ENCODE results near the gene RSPO3. TPM values are rescaled to one million over a fixed set of nuclear protein-coding genes. Genes with fewer than 3 reads are reported as not detected.
"Not testable (repeated sequence)": the region's sequence is repeated elsewhere in the genome, so short reads cannot be mapped to it uniquely, and the experiment has no call there.

Gene RSPO3
- total RNA-seq, 2 experiments from 2014 or later = not detected

DNA sequence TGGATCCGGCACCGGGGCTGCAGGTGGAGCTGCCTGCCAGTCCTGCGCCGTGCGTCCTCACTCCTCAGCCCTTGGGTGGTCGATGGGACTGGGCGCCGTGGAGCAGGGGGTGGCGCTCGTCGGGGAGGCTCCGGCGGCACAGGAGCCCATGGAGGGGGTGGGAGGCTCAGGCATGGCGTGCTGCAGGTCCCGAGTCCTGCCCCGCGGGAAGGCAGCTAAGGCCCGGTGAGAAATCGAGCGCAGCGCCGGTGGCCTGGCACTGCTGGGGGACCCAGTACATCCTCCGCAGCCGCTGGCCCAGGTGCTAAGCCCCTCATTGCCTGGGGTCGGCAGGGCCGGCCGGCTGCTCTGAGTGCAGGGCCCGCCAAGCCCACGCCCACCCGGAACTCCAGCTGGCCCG, 96.1 kb downstream of the RSPO3 start:
- BruUV-seq (replicated peaks); H3K4me3 ChIP-seq (ENCODE audit: low read depth, low read length, poor library complexity, severe bottlenecking); H3K4me2 ChIP-seq (ENCODE audit: low read length); POLR2A ChIA-PET; CTCF ChIA-PET (ENCODE audit: unreplicated experiment); H2AFZ ChIP-seq (ENCODE audit: low read length); H3K4me1 ChIP-seq (ENCODE audit: insufficient read depth, low read length, poor library complexity, severe bottlenecking); H3K9me3 ChIP-seq (ENCODE audit: low read length); H3K79me2 ChIP-seq (ENCODE audit: insufficient read depth, low read depth, low read length); H3K9me2 ChIP-seq (ENCODE audit: insufficient read depth, low read length); intact Hi-C loops (cut with micrococcal nuclease; ENCODE audit: unreplicated experiment); DNase-seq (ENCODE audit: low spot score); H4K20me1 ChIP-seq (ENCODE audit: insufficient read depth, low read length); H3K36me3 ChIP-seq (ENCODE audit: insufficient read depth, low read length); H3K27ac ChIP-seq (ENCODE audit: low read depth, low read length, poor library complexity, severe bottlenecking): not testable (repeated sequence)

DNA sequence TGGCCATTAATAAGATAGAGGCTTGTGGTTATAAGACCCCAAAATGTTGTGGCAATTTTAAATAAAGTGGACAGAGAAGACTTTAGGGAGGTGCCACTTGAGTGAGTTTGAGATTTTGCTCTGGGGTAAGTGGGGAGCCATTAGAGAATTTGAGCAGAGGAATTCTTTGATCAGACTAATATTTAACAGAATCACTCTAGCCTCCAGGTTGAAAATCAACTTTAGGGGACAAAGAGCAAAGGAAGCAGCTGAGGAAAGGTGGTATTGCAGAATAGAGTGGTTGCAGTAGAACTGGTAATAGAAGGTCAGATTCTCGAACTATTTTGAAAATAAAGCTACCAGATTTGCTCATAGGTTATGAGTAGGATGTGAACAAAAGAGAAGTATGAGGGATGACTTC, 97.5 kb downstream of the RSPO3 start:
- H3K4me3 ChIP-seq (ENCODE audit: low read depth, low read length, poor library complexity, severe bottlenecking) = no peak overlapping the region
- CTCF ChIA-PET (ENCODE audit: unreplicated experiment) = no interaction called here
- no TSS peak for BruUV-seq (replicated peaks)
- no peaks in the 10 kb centered on the region for H3K9me3 ChIP-seq (ENCODE audit: low read length)
- POLR2A ChIA-PET = no interaction called here
- intact Hi-C loops (cut with micrococcal nuclease; ENCODE audit: unreplicated experiment) = no loop called here
- H2AFZ ChIP-seq (ENCODE audit: low read length) = no peak overlapping the region
- H4K20me1 ChIP-seq (ENCODE audit: insufficient read depth, low read length) = no peaks in the 10 kb centered on the region
- H3K4me1 ChIP-seq (ENCODE audit: insufficient read depth, low read length, poor library complexity, severe bottlenecking) = no peaks in the 10 kb centered on the region
- TF ChIP-seq, protein P1, sequence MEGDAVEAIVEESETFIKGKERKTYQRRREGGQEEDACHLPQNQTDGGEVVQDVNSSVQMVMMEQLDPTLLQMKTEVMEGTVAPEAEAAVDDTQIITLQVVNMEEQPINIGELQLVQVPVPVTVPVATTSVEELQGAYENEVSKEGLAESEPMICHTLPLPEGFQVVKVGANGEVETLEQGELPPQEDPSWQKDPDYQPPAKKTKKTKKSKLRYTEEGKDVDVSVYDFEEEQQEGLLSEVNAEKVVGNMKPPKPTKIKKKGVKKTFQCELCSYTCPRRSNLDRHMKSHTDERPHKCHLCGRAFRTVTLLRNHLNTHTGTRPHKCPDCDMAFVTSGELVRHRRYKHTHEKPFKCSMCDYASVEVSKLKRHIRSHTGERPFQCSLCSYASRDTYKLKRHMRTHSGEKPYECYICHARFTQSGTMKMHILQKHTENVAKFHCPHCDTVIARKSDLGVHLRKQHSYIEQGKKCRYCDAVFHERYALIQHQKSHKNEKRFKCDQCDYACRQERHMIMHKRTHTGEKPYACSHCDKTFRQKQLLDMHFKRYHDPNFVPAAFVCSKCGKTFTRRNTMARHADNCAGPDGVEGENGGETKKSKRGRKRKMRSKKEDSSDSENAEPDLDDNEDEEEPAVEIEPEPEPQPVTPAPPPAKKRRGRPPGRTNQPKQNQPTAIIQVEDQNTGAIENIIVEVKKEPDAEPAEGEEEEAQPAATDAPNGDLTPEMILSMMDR (conservative IDR thresholded peaks at IDR 0.05; ENCODE audit: low read length) = no peak
- no peak for TF ChIP-seq EZH2phosphoT487 (IDR thresholded peaks at IDR 0.05; ENCODE audit: borderline replicate concordance, low read depth, low read length)
- no peak for DNase-seq (ENCODE audit: low spot score)
- H3K27ac ChIP-seq (ENCODE audit: low read depth, low read length, poor library complexity, severe bottlenecking) = no peak overlapping the region
- no peaks in the 10 kb centered on the region for H3K36me3 ChIP-seq (ENCODE audit: insufficient read depth, low read length)
- no peak overlapping the region for H3K4me2 ChIP-seq (ENCODE audit: low read length)
- H3K79me2 ChIP-seq (ENCODE audit: insufficient read depth, low read depth, low read length) = no peaks in the 10 kb centered on the region
- H3K9me2 ChIP-seq (ENCODE audit: insufficient read depth, low read length) = no peaks in the 10 kb centered on the region

DNA sequence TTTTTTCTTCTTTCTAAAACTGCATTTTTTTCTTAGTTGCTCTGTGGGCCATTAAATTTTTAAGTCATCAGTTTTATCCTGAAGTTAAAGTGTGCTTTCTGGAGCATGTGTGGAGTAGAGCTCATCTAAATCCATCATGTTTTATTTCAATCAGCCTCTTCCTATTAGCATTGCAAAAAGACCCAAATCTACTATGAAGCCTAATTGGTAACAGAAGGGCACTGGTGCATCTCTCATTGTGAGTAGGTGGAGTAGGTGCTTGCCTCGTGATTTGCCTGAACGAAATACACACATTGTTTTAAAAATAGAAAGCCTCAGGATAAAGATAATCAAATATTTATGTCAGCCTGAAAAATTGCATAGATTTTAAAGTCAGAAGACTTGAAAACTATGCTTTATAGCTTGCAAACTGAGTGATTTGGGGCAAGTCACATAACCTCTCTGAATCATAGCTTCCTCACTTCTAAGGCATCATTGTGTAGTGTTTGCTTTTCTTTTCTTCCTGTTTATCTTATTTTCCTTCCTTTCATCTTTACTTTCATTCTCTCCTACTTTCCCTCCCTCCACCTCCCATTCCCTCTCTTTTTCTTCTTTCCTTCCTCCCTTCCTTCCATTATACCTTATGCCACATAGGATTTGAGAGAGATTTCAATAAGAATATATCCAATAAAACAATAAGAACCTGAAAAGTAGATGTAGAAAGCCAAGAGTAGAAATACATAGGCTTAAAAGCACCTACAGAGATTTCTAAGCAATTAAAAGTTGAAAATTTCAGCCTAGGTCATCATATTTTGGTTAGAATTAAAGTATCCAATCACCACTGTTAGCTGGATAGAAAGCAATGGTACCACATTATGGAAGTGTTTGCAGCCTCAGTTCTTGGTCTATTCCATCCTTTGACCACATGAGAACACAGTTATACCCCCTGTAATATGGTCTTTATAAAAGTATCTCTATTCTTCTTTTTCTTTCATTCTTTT, 98.6 kb downstream of the RSPO3 start:
- ChIA-PET POLR2A (no interaction called here), CTCF (ENCODE audit: unreplicated experiment) (no interaction called here)
- H3K79me2 ChIP-seq (ENCODE audit: insufficient read depth, low read depth, low read length) = no peaks in the 10 kb centered on the region
- H2AFZ ChIP-seq (ENCODE audit: low read length) = no peak overlapping the region
- TF ChIP-seq, protein P1 (conservative IDR thresholded peaks at IDR 0.05; ENCODE audit: low read length) = no peak
- TF ChIP-seq EZH2phosphoT487 (IDR thresholded peaks at IDR 0.05; ENCODE audit: borderline replicate concordance, low read depth, low read length) = no peak
- no peaks in the 10 kb centered on the region for H4K20me1 ChIP-seq (ENCODE audit: insufficient read depth, low read length)
- H3K27ac ChIP-seq (ENCODE audit: low read depth, low read length, poor library complexity, severe bottlenecking) = no peak overlapping the region
- H3K36me3 ChIP-seq (ENCODE audit: insufficient read depth, low read length) = no peaks in the 10 kb centered on the region
- no peaks in the 10 kb centered on the region for H3K9me3 ChIP-seq (ENCODE audit: low read length)
- H3K4me2 ChIP-seq (ENCODE audit: low read length) = no peak overlapping the region
- no peaks in the 10 kb centered on the region for H3K4me1 ChIP-seq (ENCODE audit: insufficient read depth, low read length, poor library complexity, severe bottlenecking)
- no peak overlapping the region for H3K4me3 ChIP-seq (ENCODE audit: low read depth, low read length, poor library complexity, severe bottlenecking)
- no peaks in the 10 kb centered on the region for H3K9me2 ChIP-seq (ENCODE audit: insufficient read depth, low read length)
- no TSS peak for BruUV-seq (replicated peaks)
- DNase-seq (ENCODE audit: low spot score) = no peak
- intact Hi-C loops (cut with micrococcal nuclease; ENCODE audit: unreplicated experiment) = no loop called here
